PFSK-1 (cell line): ENCODE data around the gene CHPF2.

Experiments used
- POLR2AphosphoS5 ChIP-seq: IDR thresholded peaks from 2 replicates; pipeline ENCODE4 v1.6.1; 2012; ENCODE audit warnings: low read depth, mild to moderate bottlenecking, control low read depth, low read length, moderate library complexity
- SIN3A ChIP-seq: IDR thresholded peaks from 2 replicates; pipeline ENCODE4 v1.6.1; 2012; ENCODE audit warnings: mild to moderate bottlenecking, low read length, moderate library complexity, borderline replicate concordance; ENCODE audit not compliant: insufficient read depth

DNA sequence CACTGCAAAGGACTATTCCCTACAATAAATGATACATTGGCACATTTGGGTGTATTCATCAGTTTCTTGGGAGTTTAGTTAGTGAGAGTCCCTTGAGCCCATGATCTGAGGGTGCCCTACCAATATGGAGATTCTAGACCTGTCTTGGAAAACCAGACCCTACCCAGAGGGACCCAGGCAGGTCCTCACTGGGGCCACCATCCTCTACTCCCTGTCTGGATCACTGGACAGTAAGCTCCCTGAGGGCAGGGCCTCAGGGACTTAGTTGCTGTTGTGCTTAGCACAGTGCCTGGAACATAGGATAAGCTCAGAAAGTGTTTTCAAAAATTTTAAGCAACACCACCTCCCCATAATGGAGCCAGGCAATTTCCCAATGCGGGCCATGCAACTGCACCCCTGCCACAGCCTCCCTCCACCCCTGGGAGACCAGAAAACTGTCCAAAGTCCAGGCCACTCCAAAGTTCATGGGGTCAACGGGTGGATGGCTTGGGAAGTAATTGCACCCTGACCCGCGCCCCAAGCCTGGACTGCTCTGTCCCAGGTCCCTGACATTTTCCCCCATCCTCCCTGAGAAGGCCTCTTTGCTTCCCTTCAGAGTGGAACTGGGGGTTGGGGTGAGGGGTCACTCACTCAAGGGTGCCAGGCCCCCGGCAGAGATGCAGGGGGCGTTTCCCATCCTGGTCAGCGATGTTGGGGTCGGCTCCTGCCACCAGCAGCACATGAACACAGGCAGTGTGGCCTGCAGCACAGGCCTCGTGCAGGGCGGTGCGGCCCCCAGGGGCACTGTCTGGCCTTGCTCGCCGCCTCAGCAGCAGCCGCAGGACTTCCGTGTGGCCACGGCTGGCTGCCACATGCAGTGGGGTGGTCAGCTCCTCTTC is 46.3 kb upstream of the CHPF2 start:
- no peak for TF ChIP-seq POLR2AphosphoS5
- TF ChIP-seq SIN3A, result no peak
